Neural cell (in vitro differentiated cells): ENCODE measurements around the gene GSE1.

Experiments
- EP300 ChIP-seq: fragments of 450-650 bp; conservative IDR thresholded peaks from 2 replicates; pipeline ENCODE4 v1.6.1; 2014; ENCODE audit warnings: antibody characterized with exemption, mild to moderate bottlenecking, moderate library complexity; ENCODE audit not compliant: poor library complexity, severe bottlenecking
- POLR2AphosphoS5 ChIP-seq: IDR thresholded peaks from 2 replicates; pipeline ENCODE4 v1.6.1; 2012
- TF ChIP-seq, protein P1 (sequence below): fragments of 450-650 bp; IDR thresholded peaks from 2 replicates; pipeline ENCODE4 v1.5.1; 2014; ENCODE audit warnings: antibody characterized with exemption, mild to moderate bottlenecking, moderate library complexity; ENCODE audit not compliant: poor library complexity, severe bottlenecking

DNA sequence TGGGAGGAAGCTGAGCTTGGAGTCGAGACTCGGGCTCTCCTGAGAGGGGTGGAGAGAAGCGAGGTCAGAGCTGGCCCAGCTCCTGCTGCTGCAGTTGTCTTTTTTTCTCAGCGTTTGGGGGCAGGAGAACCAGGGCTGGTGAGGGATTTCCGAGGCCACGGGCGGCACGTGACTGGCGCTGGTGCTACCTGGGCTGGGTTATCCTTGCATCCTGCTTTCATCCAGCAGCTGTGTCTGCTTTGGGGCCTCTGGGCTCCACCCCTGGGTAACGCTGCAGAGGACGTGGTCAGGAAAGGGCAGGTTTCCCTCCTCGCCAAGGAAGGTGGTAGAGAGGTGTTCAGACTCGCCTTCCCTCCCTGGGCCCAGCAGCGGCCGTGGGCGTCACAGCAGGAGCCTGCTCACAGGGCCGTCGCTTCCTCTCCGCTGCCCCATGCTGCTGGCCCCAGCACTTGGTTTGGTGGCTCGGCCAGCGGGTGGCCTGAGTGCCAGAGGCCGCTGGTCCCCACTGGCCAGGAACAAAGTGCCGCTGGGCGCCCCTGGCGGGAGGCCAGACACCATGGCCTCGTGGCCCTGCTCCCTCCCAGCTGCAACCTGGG is 22.5 kb downstream of the GSE1 start:
- TF ChIP-seq, protein P1, sequence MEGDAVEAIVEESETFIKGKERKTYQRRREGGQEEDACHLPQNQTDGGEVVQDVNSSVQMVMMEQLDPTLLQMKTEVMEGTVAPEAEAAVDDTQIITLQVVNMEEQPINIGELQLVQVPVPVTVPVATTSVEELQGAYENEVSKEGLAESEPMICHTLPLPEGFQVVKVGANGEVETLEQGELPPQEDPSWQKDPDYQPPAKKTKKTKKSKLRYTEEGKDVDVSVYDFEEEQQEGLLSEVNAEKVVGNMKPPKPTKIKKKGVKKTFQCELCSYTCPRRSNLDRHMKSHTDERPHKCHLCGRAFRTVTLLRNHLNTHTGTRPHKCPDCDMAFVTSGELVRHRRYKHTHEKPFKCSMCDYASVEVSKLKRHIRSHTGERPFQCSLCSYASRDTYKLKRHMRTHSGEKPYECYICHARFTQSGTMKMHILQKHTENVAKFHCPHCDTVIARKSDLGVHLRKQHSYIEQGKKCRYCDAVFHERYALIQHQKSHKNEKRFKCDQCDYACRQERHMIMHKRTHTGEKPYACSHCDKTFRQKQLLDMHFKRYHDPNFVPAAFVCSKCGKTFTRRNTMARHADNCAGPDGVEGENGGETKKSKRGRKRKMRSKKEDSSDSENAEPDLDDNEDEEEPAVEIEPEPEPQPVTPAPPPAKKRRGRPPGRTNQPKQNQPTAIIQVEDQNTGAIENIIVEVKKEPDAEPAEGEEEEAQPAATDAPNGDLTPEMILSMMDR = no peak
- TF ChIP-seq EP300 (no peak), POLR2AphosphoS5 (no peak)
